Measurements from ENCODE around the gene FAM13C.
A peak's percentile ranks its signal among the peaks of the same experiment; 100 is the strongest.
"Not testable (repeated sequence)": the region's sequence is repeated elsewhere in the genome, so short reads cannot be mapped to it uniquely, and the experiment has no call there.

Gene FAM13C

GRCh38 chr10:59234816-59235429, 127.4 kb downstream of the FAM13C start:
- DNase-seq (ENCODE audit: low spot score): peak; percentile 25

GRCh38 chr10:59234194-59234593, 128.2 kb downstream of the FAM13C start:
- no peak for DNase-seq (ENCODE audit: low spot score)

- DNase-seq (ENCODE audit: low spot score): no peak
Measured at GRCh38 chr10:59229441-59229840, 132.9 kb downstream of the FAM13C start.

- no peak for DNase-seq (ENCODE audit: low spot score)
Measured at GRCh38 chr10:59227136-59227673, 135.1 kb downstream of the FAM13C start.

- DNase-seq (ENCODE audit: low spot score): no peak
Measured at GRCh38 chr10:59225211-59225610, 137.1 kb downstream of the FAM13C start.

GRCh38 chr10:59223597-59223996, 138.8 kb downstream of the FAM13C start:
- not testable (repeated sequence) for DNase-seq (ENCODE audit: low spot score)

- DNase-seq (ENCODE audit: low spot score): no peak
Measured at GRCh38 chr10:59222788-59223187, 139.6 kb downstream of the FAM13C start.

GRCh38 chr10:59216178-59216869, 146.0 kb downstream of the FAM13C start:
- no peak for DNase-seq (ENCODE audit: low spot score)

- DNase-seq (ENCODE audit: low spot score): no peak
Measured at GRCh38 chr10:59214160-59214559, 148.2 kb downstream of the FAM13C start.

- no peak for DNase-seq (ENCODE audit: low spot score)
Measured at GRCh38 chr10:59212301-59212798, 150.0 kb downstream of the FAM13C start.

- DNase-seq (ENCODE audit: low spot score): no peak
Measured at GRCh38 chr10:59206204-59206720, 156.1 kb downstream of the FAM13C start.

Measured in GM03348 (cell line).